ENCODE results near the gene PHAX. TPM values are rescaled to one million over a fixed set of nuclear protein-coding genes. Genes with fewer than 3 reads are reported as not detected.
"Not testable (repeated sequence)": the region's sequence is repeated elsewhere in the genome, so short reads cannot be mapped to it uniquely, and the experiment has no call there.

Gene PHAX
- total RNA-seq, 2 donors from 2014 or later, result 33.4 to 39.1 TPM

DNA sequence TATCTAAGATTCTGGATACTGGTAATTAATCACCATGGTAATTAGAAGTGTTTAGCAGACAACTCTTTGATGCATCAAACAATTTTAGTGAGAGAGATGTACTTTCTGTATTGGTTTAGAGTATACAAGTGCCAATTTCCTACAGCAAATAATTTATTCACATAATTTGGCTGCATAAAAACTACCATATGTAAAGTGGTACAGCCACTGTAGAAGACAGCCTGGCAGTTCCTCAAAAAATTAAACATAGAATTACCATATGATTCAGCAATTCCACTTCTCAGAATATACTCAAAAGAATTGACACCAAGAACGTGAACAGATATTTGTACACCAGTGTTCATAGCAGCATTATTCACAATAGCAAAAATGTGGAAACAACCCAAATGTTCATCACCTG lies 36.2 kb downstream of the PHAX start:
- no peak for DNase-seq (ENCODE audit: low spot score in 2 of 2)
- Mint-ChIP-seq H3K27ac (no peak overlapping the region), H3K36me3 (no peaks in the 10 kb centered on the region), H3K9me3 (no peaks in the 10 kb centered on the region)
- no peak for ATAC-seq

DNA sequence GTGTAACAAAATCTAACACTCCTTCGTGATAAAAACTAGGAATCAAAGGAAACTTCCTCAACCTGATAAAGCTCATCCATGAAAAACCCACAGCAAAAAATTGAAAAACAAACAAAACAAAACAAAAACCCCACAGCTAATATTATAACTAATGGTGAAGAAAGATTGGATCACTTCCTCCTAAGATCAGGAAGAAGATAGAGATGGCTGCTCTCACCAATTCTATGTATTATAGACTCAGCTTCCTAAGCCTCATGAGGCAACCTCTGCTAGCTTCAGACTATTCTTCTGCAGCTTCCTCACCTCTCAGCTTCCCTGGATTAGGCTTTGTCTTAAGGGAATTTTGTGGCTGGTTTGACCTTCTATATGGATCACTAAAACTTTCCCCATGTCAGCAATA lies 40.1 kb downstream of the PHAX start:
- DNase-seq (ENCODE audit: low spot score in 2 of 2) (no peak), ATAC-seq (no peak)
- no peak overlapping the region for H3K27ac Mint-ChIP-seq
- H3K9me3 Mint-ChIP-seq, result peaks cover 0 to 6% of the 10 kb centered on the region in 2 donors
- peaks cover 0 to 5% of the 10 kb centered on the region in 2 donors for H3K36me3 Mint-ChIP-seq

- DNase-seq (ENCODE audit: low spot score in 2 of 2) (no peak), ATAC-seq (no peak)
- peaks cover 0 to 6% of the 10 kb centered on the region in 2 donors for H3K9me3 Mint-ChIP-seq
- H3K36me3 Mint-ChIP-seq, result peaks cover 0 to 5% of the 10 kb centered on the region in 2 donors
- H3K27ac Mint-ChIP-seq, result no peak overlapping the region
Measured at GRCh38 chr5:126641387-126641786, 40.6 kb downstream of the PHAX start.

GRCh38 chr5:126645132-126645531 lies 44.4 kb downstream of the PHAX start:
- DNase-seq (ENCODE audit: low spot score in 2 of 2) (no peak), ATAC-seq (no peak)
- peaks cover 0 to 6% of the 10 kb centered on the region in 2 donors for H3K9me3 Mint-ChIP-seq
- peaks cover 0 to 5% of the 10 kb centered on the region in 2 donors for H3K36me3 Mint-ChIP-seq
- no peak overlapping the region for H3K27ac Mint-ChIP-seq

- Mint-ChIP-seq H3K9me3 (peaks cover 0 to 6% of the 10 kb centered on the region in 2 donors), H3K36me3 (peaks cover 0 to 5% of the 10 kb centered on the region in 2 donors), H3K27ac (no peak overlapping the region)
- DNase-seq (ENCODE audit: low spot score in 2 of 2), result no peak
- no peak for ATAC-seq
Measured at GRCh38 chr5:126647071-126647470, 46.3 kb downstream of the PHAX start.

- no peak for ATAC-seq
- no peak for DNase-seq (ENCODE audit: low spot score in 2 of 2)
- Mint-ChIP-seq H3K36me3 (peaks cover 0 to 5% of the 10 kb centered on the region in 2 donors), H3K27ac (peak overlapping the region in 1 of 2 donors; percentile 37), H3K9me3 (peaks cover 0 to 6% of the 10 kb centered on the region in 2 donors)
Measured at GRCh38 chr5:126648471-126648870, 47.7 kb downstream of the PHAX start.

GRCh38 chr5:126649057-126649456 lies 48.3 kb downstream of the PHAX start:
- H3K9me3 Mint-ChIP-seq; H3K27ac Mint-ChIP-seq; ATAC-seq; H3K36me3 Mint-ChIP-seq; DNase-seq (ENCODE audit: low spot score in 2 of 2): not testable (repeated sequence)

GRCh38 chr5:126649709-126650108 lies 49.0 kb downstream of the PHAX start:
- H3K27ac Mint-ChIP-seq; H3K9me3 Mint-ChIP-seq; DNase-seq (ENCODE audit: low spot score in 2 of 2); H3K36me3 Mint-ChIP-seq; ATAC-seq: not testable (repeated sequence)

- peaks cover 0 to 3% of the 10 kb centered on the region in 2 donors for H3K9me3 Mint-ChIP-seq
- ATAC-seq (no peak), DNase-seq (ENCODE audit: low spot score in 2 of 2) (no peak)
- peaks cover 0 to 1% of the 10 kb centered on the region in 2 donors for H3K36me3 Mint-ChIP-seq
- no peak overlapping the region for H3K27ac Mint-ChIP-seq
Measured at GRCh38 chr5:126650463-126650862, 49.7 kb downstream of the PHAX start.

GRCh38 chr5:126651013-126651577 lies 50.3 kb downstream of the PHAX start:
- DNase-seq (ENCODE audit: low spot score in 2 of 2), result no peak
- H3K36me3 Mint-ChIP-seq, result no peaks in the 10 kb centered on the region
- H3K27ac Mint-ChIP-seq, result no peak overlapping the region
- H3K9me3 Mint-ChIP-seq, result no peaks in the 10 kb centered on the region
- ATAC-seq, result no peak

DNA sequence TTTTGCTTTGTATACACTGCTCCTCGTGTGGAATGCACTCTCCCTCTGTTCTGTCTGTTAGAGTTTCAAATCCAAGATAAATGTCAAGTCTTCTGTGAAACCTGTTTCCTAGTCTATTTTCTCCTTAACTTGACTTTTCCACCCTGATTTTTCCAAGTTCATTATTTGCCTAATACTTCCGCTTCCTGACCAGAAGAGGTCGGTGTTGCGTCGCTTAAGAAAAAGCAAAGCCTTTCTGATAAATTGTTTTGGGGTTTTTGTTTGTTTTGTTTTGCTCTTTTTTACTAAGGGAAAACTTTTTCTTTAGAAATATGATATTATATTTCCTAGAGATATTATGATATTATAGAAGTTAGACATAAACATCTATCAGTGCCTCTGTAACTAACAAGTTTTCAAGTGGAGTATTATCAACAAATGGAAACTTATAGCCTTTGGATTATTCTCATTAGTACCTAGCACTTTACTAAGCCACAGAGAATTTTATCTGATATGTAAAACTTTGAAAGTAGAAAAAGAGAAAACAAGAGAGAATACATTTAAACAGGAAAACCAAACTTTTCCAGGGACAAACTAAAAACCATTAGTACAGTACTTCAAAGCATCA lies 55.8 kb downstream of the PHAX start:
- Mint-ChIP-seq H3K36me3 (no peaks in the 10 kb centered on the region), H3K9me3 (no peaks in the 10 kb centered on the region), H3K27ac (no peak overlapping the region)
- DNase-seq (ENCODE audit: low spot score in 2 of 2) (no peak), ATAC-seq (no peak)

DNA sequence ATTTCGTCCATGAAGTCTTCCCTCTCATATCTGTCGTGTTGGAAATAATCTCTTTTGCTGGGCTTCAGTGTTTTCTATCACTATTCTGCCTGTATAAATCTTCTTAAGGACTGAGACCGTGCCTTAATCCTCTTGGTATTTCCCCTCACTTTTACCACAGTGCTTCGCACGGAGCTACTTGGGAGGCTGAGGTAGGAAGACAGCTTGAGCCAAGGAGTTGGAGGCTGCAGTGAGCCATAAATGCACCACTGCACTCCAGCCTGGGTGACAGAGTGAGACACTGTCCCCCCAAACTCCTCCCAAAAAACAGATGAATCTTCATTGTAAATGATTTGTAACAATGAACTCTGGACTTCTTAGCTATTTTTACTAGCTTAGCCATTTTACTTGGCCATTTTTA lies 57.8 kb downstream of the PHAX start:
- no peaks in the 10 kb centered on the region for H3K9me3 Mint-ChIP-seq
- no peaks in the 10 kb centered on the region for H3K36me3 Mint-ChIP-seq
- no peak for DNase-seq (ENCODE audit: low spot score in 2 of 2)
- ATAC-seq, result no peak
- H3K27ac Mint-ChIP-seq, result no peak overlapping the region

GRCh38 chr5:126659805-126660482 lies 59.2 kb downstream of the PHAX start:
- no peaks in the 10 kb centered on the region for H3K36me3 Mint-ChIP-seq
- DNase-seq (ENCODE audit: low spot score in 2 of 2), result no peak
- peak overlapping the region; percentile 9 to 84 for H3K27ac Mint-ChIP-seq
- peak in 1 of 2 donors; percentile 91 for ATAC-seq
- H3K9me3 Mint-ChIP-seq, result no peaks in the 10 kb centered on the region

DNA sequence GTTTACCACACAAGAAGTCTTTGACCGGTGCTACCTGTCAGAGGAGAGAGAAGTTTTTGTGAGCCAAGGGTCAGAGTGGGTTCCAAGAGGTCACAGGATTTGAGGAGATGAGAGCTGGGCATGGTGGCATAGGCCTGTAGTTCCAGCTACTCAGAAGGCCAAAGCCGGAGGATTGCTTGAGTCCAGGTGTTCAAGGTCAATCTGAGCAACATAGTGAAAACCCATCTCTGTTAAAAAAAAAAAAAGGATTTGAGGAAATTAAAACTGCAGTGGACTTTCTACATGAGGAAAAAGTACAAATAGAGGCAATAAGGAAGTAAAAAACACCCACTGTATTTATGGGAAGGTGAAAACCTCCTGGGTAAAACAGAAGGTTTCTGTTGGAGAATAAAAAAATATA lies 63.8 kb downstream of the PHAX start:
- Mint-ChIP-seq H3K36me3 (no peaks in the 10 kb centered on the region), H3K27ac (peak overlapping the region; percentile 58 to 78), H3K9me3 (no peaks in the 10 kb centered on the region)
- no peak for ATAC-seq
- no peak for DNase-seq (ENCODE audit: low spot score in 2 of 2)

DNA sequence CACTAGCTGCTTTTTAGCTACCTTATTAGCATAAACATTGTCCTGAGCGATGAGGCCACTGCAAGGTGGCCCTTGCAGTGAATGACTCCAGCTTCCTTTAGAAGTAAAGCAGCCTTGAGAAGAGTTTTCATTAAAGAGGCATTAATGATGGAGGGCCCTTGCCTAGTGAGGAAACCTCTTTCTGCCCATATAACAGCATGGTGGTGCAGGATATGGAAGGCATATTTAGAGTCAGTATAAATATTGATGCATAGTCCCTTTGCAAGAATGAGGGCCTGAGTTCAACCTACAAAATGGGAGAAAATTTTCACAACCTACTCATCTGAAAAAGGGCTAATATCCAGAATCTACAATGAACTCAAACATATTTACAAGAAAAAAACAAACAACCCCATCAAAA lies 69.4 kb downstream of the PHAX start:
- not testable (repeated sequence) for H3K27ac Mint-ChIP-seq; H3K36me3 Mint-ChIP-seq; H3K9me3 Mint-ChIP-seq; ATAC-seq; DNase-seq (ENCODE audit: low spot score in 2 of 2)

GRCh38 chr5:126671681-126672080 lies 70.9 kb downstream of the PHAX start:
- ATAC-seq, result not testable (repeated sequence)

GRCh38 chr5:126673477-126673876 lies 72.7 kb downstream of the PHAX start:
- peaks cover 0 to 8% of the 10 kb centered on the region in 2 donors for H3K9me3 Mint-ChIP-seq
- DNase-seq (ENCODE audit: low spot score in 2 of 2) (no peak), ATAC-seq (no peak)
- H3K27ac Mint-ChIP-seq, result no peak overlapping the region
- H3K36me3 Mint-ChIP-seq, result no peaks in the 10 kb centered on the region

More at GRCh38 chr5:126671681-126672080, 70.9 kb downstream of the PHAX start:
- not testable (repeated sequence) for H3K36me3 Mint-ChIP-seq; H3K9me3 Mint-ChIP-seq; H3K27ac Mint-ChIP-seq; DNase-seq (ENCODE audit: low spot score in 2 of 2)

DNA sequence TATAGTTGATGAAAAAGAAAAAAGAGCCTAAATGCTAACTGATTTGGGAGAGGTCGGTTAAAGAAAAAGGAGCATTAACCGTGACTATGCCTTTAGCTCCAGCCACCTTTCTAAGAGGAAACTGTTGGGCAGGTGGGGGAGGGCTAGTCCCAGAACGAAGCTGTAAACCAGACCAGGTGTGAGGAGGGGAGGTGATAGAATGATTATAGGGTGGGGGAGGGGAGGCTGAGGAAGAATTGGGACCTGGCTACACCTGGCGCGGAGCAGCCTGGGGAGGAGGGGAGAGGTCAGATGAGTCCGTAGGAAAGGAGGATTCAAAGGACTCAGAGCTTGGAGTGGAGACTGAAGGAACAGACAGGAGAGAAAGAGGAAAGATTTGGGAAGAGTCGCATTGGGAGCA lies 73.4 kb downstream of the PHAX start:
- Mint-ChIP-seq H3K9me3 (peaks cover 0 to 8% of the 10 kb centered on the region in 2 donors), H3K36me3 (no peaks in the 10 kb centered on the region), H3K27ac (no peak overlapping the region)
- no peak for ATAC-seq
- DNase-seq (ENCODE audit: low spot score in 2 of 2), result no peak
